Right forelimb (tissue), 1 donor: ENCODE measurements around the gene FYN.

ENCODE experiments used
- DNase-seq: peaks from one replicate; pipeline ENCODE4 v3.0.0-alpha.2; 2018

The FYN gene

GRCh38 chr6:111614833-111615582 lies 258.2 kb downstream of the FYN start:
- DNase-seq, result no peak

- DNase-seq, result no peak
Observed at GRCh38 chr6:111612379-111612778, 260.9 kb downstream of the FYN start.

GRCh38 chr6:111610548-111611172 lies 262.6 kb downstream of the FYN start:
- DNase-seq, result no peak
